ENCODE data around the gene TERT.
A peak's percentile ranks its signal among the peaks of the same experiment; 100 is the strongest.
"Not testable (repeated sequence)": the region's sequence is repeated elsewhere in the genome, so short reads cannot be mapped to it uniquely, and the experiment has no call there.

The TERT gene

GRCh38 chr5:1293416-1294205 lies 1.3 kb downstream of the TERT start:
- no peak for DNase-seq

GRCh38 chr5:1292846-1293415 lies 1.9 kb downstream of the TERT start:
- peak in 1 of 3 experiments; percentile 16 for DNase-seq

- peak in 2 of 3 experiments; percentile 30 to 64 for DNase-seq
Measured at GRCh38 chr5:1292139-1292538, 2.7 kb downstream of the TERT start.

GRCh38 chr5:1291611-1292080 lies 3.2 kb downstream of the TERT start:
- peak; percentile 66 to 87 (median 78) for DNase-seq

GRCh38 chr5:1290956-1291355 lies 3.9 kb downstream of the TERT start:
- DNase-seq = not testable (repeated sequence)

GRCh38 chr5:1289559-1289958 lies 5.3 kb downstream of the TERT start:
- not testable (repeated sequence) for DNase-seq

GRCh38 chr5:1288439-1289335 lies 6.2 kb downstream of the TERT start:
- no peak for DNase-seq

- DNase-seq = no peak
Measured at GRCh38 chr5:1285883-1286291, 9.0 kb downstream of the TERT start.

GRCh38 chr5:1285141-1285540 lies 9.7 kb downstream of the TERT start:
- no peak for DNase-seq

GRCh38 chr5:1284336-1284970 lies 10.4 kb downstream of the TERT start:
- DNase-seq = not testable (repeated sequence)

- not testable (repeated sequence) for DNase-seq
Measured at GRCh38 chr5:1283729-1284041, 11.2 kb downstream of the TERT start.

- DNase-seq = not testable (repeated sequence)
Measured at GRCh38 chr5:1282993-1283728, 11.7 kb downstream of the TERT start.

- no peak for DNase-seq
Measured at GRCh38 chr5:1282131-1282992, 12.5 kb downstream of the TERT start.

- no peak for DNase-seq
Measured at GRCh38 chr5:1281038-1281882, 13.6 kb downstream of the TERT start.

- no peak for DNase-seq
Measured at GRCh38 chr5:1280177-1281037, 14.5 kb downstream of the TERT start.

GRCh38 chr5:1279443-1280151 lies 15.3 kb downstream of the TERT start:
- no peak for DNase-seq

GRCh38 chr5:1278656-1279442 lies 16.0 kb downstream of the TERT start:
- DNase-seq = no peak

GRCh38 chr5:1278216-1278615 lies 16.7 kb downstream of the TERT start:
- no peak for DNase-seq
